NCI-H345 treated with DMSO at 0.1 percent for 48 hours (cell line): Measurements from ENCODE around the gene DNM3.

Source experiments
- DNase-seq: peaks from one replicate; lab custom pipeline; 2025; ENCODE audit not compliant: unreplicated experiment; lab: John Stamatoyannopoulos, UW

The DNM3 gene

GRCh38 chr1:172135978-172136610 lies 294.8 kb downstream of the DNM3 start:
- DNase-seq, result no peak

GRCh38 chr1:172136925-172137324 lies 295.6 kb downstream of the DNM3 start:
- DNase-seq, result no peak

GRCh38 chr1:172137703-172138454 lies 296.6 kb downstream of the DNM3 start:
- DNase-seq, result no peak

- DNase-seq, result no peak
Observed at GRCh38 chr1:172138634-172139033, 297.3 kb downstream of the DNM3 start.

- DNase-seq, result no peak
Observed at GRCh38 chr1:172139196-172139595, 297.9 kb downstream of the DNM3 start.

- no peak for DNase-seq
Observed at GRCh38 chr1:172140072-172140471, 298.8 kb downstream of the DNM3 start.

GRCh38 chr1:172140591-172140990 lies 299.3 kb downstream of the DNM3 start:
- DNase-seq, result no peak

GRCh38 chr1:172141341-172141881 lies 300.1 kb downstream of the DNM3 start:
- no peak for DNase-seq

GRCh38 chr1:172142324-172142723 lies 301.0 kb downstream of the DNM3 start:
- no peak for DNase-seq

- DNase-seq, result no peak
Observed at GRCh38 chr1:172143384-172144055, 302.2 kb downstream of the DNM3 start.

GRCh38 chr1:172144445-172145061 lies 303.3 kb downstream of the DNM3 start:
- no peak for DNase-seq

- DNase-seq, result no peak
Observed at GRCh38 chr1:172145231-172145651, 303.9 kb downstream of the DNM3 start.

GRCh38 chr1:172145656-172146055 lies 304.4 kb downstream of the DNM3 start:
- DNase-seq, result no peak

GRCh38 chr1:172146141-172146850 lies 305.0 kb downstream of the DNM3 start:
- DNase-seq, result no peak

GRCh38 chr1:172147541-172147940 lies 306.2 kb downstream of the DNM3 start:
- DNase-seq, result no peak

GRCh38 chr1:172148213-172148612 lies 306.9 kb downstream of the DNM3 start:
- no peak for DNase-seq

- no peak for DNase-seq
Observed at GRCh38 chr1:172148707-172149106, 307.4 kb downstream of the DNM3 start.

GRCh38 chr1:172149346-172149745 lies 308.0 kb downstream of the DNM3 start:
- no peak for DNase-seq

GRCh38 chr1:172154551-172154950 lies 313.3 kb downstream of the DNM3 start:
- no peak for DNase-seq

- DNase-seq, result no peak
Observed at GRCh38 chr1:172155766-172156165, 314.5 kb downstream of the DNM3 start.

GRCh38 chr1:172162236-172162635 lies 320.9 kb downstream of the DNM3 start:
- no peak for DNase-seq
